Skeletal muscle satellite cell (primary cell): Measurements from ENCODE around the gene EFHD1.
"Not testable (repeated sequence)": the region's sequence is repeated elsewhere in the genome, so short reads cannot be mapped to it uniquely, and the experiment has no call there.

Experiments
- H3K27me3 ChIP-seq: 2 replicates; pipeline ENCODE4 v1.7.0; 2013; ENCODE audit warnings: low read length; ENCODE audit not compliant: control insufficient read depth, insufficient read depth
- H3K36me3 ChIP-seq: 2 replicates; pipeline ENCODE4 v1.7.0; 2013; ENCODE audit warnings: mild to moderate bottlenecking, control low read depth, low read length; ENCODE audit not compliant: insufficient read depth
- H3K4me1 ChIP-seq: 2 replicates; pipeline ENCODE4 v1.7.0; 2013; ENCODE audit warnings: low read length; ENCODE audit not compliant: control insufficient read depth, insufficient read depth
- H3K4me2 ChIP-seq: 2 replicates; pipeline ENCODE4 v1.7.0; 2013; ENCODE audit warnings: mild to moderate bottlenecking, low read length
- H3K4me3 ChIP-seq: 2 replicates; pipeline ENCODE4 v1.7.0; 2013; ENCODE audit warnings: low read length
- H3K9ac ChIP-seq: 2 replicates; pipeline ENCODE4 v1.7.0; 2013; ENCODE audit warnings: mild to moderate bottlenecking, low read depth, low read length, moderate library complexity
- H3K9me3 ChIP-seq: replicated peaks from 2 replicates; pipeline ENCODE4 v1.7.0; 2013; ENCODE audit warnings: mild to moderate bottlenecking, control low read depth, low read length

EFHD1 gene

DNA sequence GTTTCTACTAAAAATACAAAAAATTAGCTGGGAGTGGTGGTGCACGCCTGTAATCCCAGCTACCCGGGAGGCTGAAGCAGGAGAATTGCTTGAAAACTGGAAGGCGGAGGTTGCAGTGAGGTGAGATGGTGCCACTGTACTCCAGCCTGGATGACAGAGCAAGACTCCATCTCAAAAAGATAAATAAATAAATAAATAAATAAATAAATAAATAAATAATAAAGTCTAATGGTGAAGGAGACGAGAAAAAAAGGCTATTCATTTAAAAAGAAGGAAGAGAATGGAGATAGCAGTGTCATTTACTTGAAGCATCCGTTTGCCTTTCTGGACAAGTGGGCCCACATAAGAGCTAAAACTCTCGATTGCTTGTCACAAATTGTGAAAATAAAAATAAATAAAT is 52.0 kb downstream of the EFHD1 start:
- H3K36me3 ChIP-seq, H3K4me1 ChIP-seq, H3K9ac ChIP-seq, H3K4me2 ChIP-seq, H3K4me3 ChIP-seq, H3K9me3 ChIP-seq: not testable (repeated sequence)
- peaks cover 19% of the 10 kb centered on the region for H3K27me3 ChIP-seq

DNA sequence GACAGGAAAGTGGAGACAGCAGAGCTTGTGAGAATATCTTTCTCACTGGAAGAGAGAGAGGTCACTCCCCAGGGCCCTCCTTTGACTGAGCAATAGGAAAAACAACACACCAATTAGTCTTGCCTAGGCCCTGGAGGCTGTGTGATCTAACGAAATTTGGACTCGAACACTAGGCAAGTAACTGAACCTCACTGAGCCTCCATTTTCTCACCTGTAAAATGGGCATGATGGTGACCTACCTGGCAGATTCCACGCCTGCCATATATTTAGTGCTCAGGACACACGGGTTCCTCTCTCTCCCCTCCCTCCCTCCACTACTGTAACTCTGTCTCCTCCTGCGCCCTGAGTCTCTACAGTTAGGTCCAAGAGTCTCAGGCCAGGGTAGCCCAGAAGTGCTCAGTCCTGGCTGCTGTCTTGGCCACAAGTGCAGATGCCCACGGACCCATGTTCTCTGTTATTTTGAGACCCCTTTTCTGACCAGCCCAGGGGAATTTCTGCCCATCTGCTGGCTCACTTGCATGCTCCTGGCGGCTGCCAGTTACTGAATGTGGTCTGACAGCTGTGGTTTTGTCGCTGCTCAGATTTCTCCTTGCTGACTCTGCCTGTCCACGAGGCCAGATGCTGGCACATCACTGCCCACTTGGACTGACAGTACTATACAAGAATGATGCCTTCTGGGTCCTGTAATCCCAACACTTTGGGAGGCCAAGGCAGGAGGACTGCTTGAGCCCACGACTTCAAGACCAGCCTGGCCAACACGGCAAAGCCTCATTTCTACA is 54.2 kb downstream of the EFHD1 start:
- no peaks in the 10 kb centered on the region for H3K4me1 ChIP-seq

DNA sequence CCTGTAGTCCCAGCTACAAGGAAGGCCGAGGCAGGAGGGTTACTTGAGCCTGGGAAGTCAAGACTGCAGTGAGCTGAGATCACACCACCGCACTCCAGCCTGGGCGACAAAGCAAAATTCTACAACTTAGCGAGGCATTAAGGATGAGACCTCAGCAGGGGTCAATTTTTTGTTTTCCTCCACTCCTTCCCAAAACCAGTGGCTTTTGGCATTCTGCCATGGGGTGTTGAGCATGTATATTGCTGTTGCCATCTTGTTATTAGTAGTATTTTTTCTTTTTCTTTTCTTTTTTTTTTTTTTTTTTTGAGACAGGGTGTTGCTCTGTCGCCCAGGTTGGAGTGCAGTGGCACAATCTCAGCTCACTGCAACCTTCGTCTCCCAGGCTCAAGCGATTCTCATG is 54.8 kb downstream of the EFHD1 start:
- Histone ChIP-seq H3K9me3 (no peaks in the 10 kb centered on the region), H3K36me3 (no peaks in the 10 kb centered on the region), H3K4me1 (no peaks in the 10 kb centered on the region), H3K4me3 (no peak overlapping the region), H3K9ac (no peak overlapping the region), H3K27me3 (peaks cover 3% of the 10 kb centered on the region), H3K4me2 (no peak overlapping the region)

More for the DNA sequence above, 54.2 kb downstream of the EFHD1 start:
- Histone ChIP-seq H3K4me3 (no peak overlapping the region), H3K36me3 (no peaks in the 10 kb centered on the region), H3K9ac (no peak overlapping the region), H3K9me3 (no peaks in the 10 kb centered on the region), H3K27me3 (peaks cover 5% of the 10 kb centered on the region), H3K4me2 (no peak overlapping the region)

DNA sequence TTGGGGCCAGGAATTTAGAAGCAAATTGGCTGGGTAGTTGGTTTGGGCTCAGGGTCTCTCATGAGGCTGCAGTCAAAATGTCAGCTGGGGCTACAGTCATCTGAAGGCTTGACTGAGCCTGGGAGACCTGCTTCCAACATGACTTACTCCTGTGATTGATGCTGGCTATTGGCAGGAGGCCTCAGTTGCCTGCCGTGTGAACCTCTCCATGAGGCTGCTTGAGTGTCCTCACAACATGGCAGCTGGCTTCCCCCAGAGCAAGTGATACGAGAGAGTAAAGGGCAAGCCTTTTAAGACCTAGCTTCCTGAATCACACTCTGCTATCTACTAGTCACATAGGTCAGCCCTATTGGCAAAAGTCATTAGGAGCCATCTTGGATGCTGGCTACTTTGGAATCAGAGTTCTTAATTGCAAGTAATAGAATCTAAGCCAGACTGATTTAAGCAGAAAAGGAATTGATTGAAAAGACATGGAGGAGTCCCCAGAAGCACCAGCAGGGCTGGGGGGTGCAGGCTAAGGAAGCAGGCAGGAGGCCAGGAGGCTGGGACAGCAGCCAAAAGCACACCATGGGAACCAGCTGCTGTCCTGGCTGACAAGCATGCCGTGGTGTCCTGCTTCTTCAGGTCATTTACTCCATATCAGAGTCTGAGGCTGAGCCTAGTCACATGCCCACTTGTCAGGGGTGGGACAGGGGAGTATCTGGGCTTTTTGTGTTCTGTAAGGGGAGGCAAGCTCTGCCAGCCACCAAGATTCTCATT is 55.9 kb downstream of the EFHD1 start:
- H3K27me3 ChIP-seq, result peaks cover 3% of the 10 kb centered on the region
- H3K4me1 ChIP-seq, result no peaks in the 10 kb centered on the region
- H3K36me3 ChIP-seq, result no peaks in the 10 kb centered on the region
- no peaks in the 10 kb centered on the region for H3K9me3 ChIP-seq
- no peak overlapping the region for H3K4me3 ChIP-seq
- H3K9ac ChIP-seq, result no peak overlapping the region
- no peak overlapping the region for H3K4me2 ChIP-seq

DNA sequence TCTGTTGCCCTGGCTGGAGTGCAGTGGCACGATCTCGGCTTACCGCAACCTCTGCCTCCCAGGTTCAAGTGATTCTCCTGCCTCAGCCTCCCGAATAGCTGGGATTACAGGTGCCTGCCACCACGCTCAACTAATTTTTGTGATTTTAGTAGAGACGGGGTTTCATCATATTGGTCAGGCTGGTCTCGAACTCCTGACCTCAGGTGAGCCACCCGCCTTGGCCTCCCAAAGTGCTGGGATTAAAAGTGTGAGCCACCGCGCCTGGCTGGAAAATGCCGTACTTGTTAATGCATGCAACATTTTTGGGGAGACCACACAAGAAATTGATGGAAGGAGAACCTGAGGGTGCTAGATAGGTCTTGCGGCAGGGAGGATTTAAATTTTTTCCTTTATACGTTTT is 57.7 kb downstream of the EFHD1 start:
- not testable (repeated sequence) for H3K9ac ChIP-seq, H3K4me2 ChIP-seq, H3K4me3 ChIP-seq, H3K27me3 ChIP-seq, H3K9me3 ChIP-seq, H3K4me1 ChIP-seq, H3K36me3 ChIP-seq

DNA sequence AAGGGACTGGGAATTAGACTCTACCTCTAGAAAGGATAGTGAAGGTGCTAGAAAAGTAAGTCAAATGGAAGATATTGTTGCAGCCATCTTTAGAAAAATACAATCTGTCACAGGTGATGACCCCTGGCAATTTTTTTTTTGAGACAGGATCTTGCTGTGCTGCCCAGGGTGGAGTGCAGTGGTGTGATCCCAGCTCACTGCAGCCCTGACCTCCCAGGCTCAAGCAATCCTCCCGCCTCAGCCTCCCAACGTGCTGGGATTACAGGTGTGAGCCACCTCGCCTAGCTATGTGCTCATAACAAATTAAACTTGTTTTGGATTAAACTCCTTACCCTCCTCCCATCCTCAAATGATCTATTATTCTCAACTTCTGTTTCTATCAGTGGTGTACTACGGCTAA is 59.9 kb downstream of the EFHD1 start:
- H3K27me3 ChIP-seq, result no peaks in the 10 kb centered on the region
- no peaks in the 10 kb centered on the region for H3K9me3 ChIP-seq
- H3K4me2 ChIP-seq, result no peak overlapping the region
- H3K9ac ChIP-seq, result no peak overlapping the region
- no peak overlapping the region for H3K4me3 ChIP-seq
- H3K4me1 ChIP-seq, result peaks cover 6% of the 10 kb centered on the region
- no peaks in the 10 kb centered on the region for H3K36me3 ChIP-seq

DNA sequence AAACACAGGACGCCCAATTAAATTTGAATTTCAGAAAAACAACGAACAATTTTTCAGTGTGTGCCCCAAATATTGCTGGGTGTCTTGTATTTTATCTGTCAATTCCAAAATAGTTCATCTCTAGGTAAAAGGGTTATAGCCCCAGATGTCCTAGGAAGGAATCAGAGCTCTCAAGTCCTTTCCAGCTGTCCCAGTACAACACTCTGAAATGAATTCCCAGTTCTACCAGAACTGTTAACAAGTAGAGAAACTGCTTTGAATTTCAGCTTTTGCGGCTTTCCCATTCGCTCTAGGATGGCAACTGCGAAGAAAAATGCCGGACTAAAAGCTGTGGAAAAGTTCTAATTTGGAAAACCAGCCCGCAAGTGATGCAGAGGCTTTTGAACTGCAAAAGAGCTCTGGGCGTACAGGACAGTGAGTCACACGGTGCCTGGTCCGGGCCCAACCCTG is 63.2 kb downstream of the EFHD1 start:
- H3K9ac ChIP-seq, result peak overlapping the region; percentile 78
- no peaks in the 10 kb centered on the region for H3K36me3 ChIP-seq
- no peaks in the 10 kb centered on the region for H3K27me3 ChIP-seq
- peak overlapping the region; percentile 95 for H3K4me2 ChIP-seq
- peak overlapping the region; percentile 96 for H3K4me3 ChIP-seq
- peaks cover 19% of the 10 kb centered on the region for H3K4me1 ChIP-seq
- no peaks in the 10 kb centered on the region for H3K9me3 ChIP-seq

DNA sequence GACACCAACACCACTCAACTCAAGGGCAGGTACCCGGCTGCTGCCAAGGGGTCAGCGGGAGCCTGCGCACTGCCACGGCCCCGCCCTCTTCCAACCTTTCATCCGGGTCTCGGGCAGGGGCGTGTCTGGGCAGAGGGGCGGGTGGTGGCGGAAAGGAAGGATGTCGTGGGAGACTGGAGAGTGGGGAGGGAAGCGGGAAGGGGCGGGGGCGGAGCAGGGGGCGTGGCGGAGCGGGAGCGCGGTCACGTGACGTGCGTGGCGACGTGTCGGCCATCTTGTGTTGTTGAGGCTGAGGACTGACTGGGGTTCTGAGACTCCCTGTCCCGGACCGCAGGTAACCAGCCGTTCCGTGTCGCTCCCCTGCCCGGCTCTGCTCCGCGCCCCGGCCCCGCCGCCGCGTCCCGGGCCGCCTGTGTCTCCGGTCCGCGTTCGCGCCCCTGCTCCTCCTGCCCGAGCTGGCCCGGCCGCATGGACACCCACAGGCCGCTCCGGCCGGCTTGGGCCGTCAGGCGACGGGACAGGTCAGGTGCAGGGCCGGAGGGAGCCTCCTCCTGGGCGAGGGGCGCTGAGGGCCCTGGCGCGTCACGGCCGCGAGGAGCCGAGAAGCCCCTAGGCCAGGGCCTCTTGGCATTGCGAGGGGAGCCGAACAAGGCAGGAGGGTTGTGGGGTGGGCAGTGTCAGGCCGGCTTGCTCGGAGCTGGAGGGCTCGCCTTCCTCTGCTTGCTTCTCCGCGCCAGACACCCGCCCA is 63.8 kb downstream of the EFHD1 start, which contains the start of gene GIGYF2:
Gene GIGYF2 (plus strand): TSS at position 273 of the 748 bp plus-strand sequence. CDS start 37,867 bp downstream, outside the sequence.
- Histone ChIP-seq H3K9me3 (no peaks in the 10 kb centered on the region), H3K36me3 (no peaks in the 10 kb centered on the region), H3K27me3 (no peaks in the 10 kb centered on the region), H3K9ac (peak within 1 kb of the TSS; percentile 96), H3K4me2 (peak within 1 kb of the TSS; percentile 95), H3K4me1 (peaks cover 19% of the 10 kb centered on the region), H3K4me3 (peak within 1 kb of the TSS; percentile 96)

DNA sequence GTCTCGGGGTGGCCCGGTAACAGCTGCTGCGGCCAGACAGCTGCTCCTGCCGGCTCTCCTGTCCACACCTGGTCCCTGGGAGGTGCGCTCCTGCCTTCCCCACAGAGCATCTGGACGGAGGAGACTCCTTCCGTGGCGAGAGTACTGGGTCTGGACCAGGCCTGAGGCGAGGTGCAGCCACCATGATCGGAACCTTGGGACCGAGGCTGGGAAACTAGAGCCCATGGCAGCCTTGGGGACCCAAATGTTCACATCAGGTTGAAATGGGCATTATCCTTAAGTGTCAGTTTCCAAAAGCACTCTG is 64.4 kb downstream of the EFHD1 start:
- Histone ChIP-seq H3K36me3 (no peaks in the 10 kb centered on the region), H3K4me3 (peak overlapping the region; percentile 96), H3K9ac (peak overlapping the region; percentile 96), H3K9me3 (no peaks in the 10 kb centered on the region), H3K4me2 (peak overlapping the region; percentile 84), H3K27me3 (no peaks in the 10 kb centered on the region), H3K4me1 (peaks cover 19% of the 10 kb centered on the region)

DNA sequence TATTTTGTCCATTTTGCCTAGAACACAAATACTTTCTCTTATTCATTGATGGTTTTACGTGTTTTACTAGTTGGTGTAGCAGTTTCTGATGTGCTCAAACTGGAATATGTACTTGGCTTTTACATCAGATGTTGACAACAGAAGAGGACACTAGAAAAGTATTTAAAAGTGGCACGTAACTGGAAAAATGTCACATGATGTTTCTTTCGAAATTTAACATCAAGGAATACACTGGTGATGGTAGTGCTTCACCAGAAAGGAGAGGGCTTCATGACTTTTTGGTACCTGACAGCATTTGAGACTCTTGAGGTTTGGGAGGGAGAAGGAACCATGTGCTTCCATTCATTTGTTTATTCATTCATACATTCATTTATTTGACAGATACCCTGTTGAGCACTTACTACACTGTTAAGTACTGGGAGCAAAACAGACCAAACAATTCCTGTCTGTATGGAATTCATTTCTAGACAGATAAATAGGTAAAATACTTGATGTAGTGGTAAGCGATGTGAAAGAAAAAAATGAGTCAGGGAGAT is 65.2 kb downstream of the EFHD1 start:
- Histone ChIP-seq H3K4me3 (peak overlapping the region; percentile 96), H3K4me2 (peak overlapping the region; percentile 84), H3K36me3 (peaks cover 4% of the 10 kb centered on the region), H3K9ac (peak overlapping the region; percentile 96), H3K9me3 (no peaks in the 10 kb centered on the region), H3K4me1 (peaks cover 19% of the 10 kb centered on the region), H3K27me3 (no peaks in the 10 kb centered on the region)

DNA sequence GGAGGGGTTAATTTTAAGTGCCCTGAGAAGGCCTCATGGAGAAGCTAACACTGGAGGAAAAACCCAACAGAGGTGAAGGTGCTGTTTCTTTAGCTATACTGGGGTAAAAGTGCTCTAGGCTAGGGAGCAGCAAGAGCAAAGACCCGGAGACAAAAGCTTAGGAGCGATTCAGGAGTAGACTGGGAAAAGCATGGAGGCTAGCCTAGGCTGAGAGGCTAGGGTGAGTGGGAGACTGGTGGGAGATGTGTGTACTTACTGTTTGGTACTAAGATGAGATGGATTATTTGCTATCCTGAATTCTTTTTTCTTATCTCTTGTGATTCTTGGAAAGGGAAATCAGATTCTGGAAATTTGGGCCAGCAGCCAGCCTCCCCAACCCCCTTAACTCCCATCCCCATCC is 65.7 kb downstream of the EFHD1 start:
- Histone ChIP-seq H3K36me3 (peaks cover 8% of the 10 kb centered on the region), H3K27me3 (no peaks in the 10 kb centered on the region), H3K4me1 (peaks cover 19% of the 10 kb centered on the region), H3K9me3 (no peaks in the 10 kb centered on the region), H3K4me2 (peak overlapping the region; percentile 84), H3K9ac (peak overlapping the region; percentile 96), H3K4me3 (peak overlapping the region; percentile 96)
